Kidney (tissue), 14 donors: ENCODE data around the gene DENND5A. TPM values are rescaled to one million over a fixed set of nuclear protein-coding genes. Genes with fewer than 3 reads are reported as not detected.
"Not testable (repeated sequence)": the region's sequence is repeated elsewhere in the genome, so short reads cannot be mapped to it uniquely, and the experiment has no call there.

Experiments used
- DNase-seq, 5 donors: peaks; one replicate each; pipeline ENCODE4 v3.0.0-alpha.2; 2013 to 2020
- FAIRE-seq: peaks from 2 replicates; lab custom pipeline; 2012; peaks lifted over from hg19 to GRCh38; lab: Jason Lieb, UNC
- H3K27ac ChIP-seq, 2 donors: one replicate each; pipeline ENCODE4 v1.7.0; 2013; ENCODE audit warnings: low read depth in 2 of 2, low read length in 2 of 2, inconsistent platforms in 1 of 2
- H3K27me3 ChIP-seq: one replicate; pipeline ENCODE4 v1.7.1; 2013; ENCODE audit warnings: low read length, inconsistent platforms; ENCODE audit not compliant: control insufficient read depth, insufficient read depth
- H3K36me3 ChIP-seq, 3 donors: one replicate each; pipeline versions ENCODE4 v1.7.0 to v1.7.1; 2013; ENCODE audit warnings: low read length in 3 of 3, control low read depth in 1 of 3, inconsistent platforms in 1 of 3; ENCODE audit not compliant: insufficient read depth in 3 of 3, control insufficient read depth in 2 of 3
- H3K4me1 ChIP-seq, 3 donors: one replicate each; pipeline versions ENCODE4 v1.7.0 to v1.7.1; 2013; ENCODE audit warnings: low read length in 3 of 3, inconsistent platforms in 1 of 3, low read depth in 1 of 3; ENCODE audit not compliant: control insufficient read depth in 2 of 3, insufficient read depth in 2 of 3
- H3K4me3 ChIP-seq, 3 donors: one replicate each; pipeline versions ENCODE4 v1.7.0 to v1.8.1; 2013; ENCODE audit warnings: low read length in 3 of 3, control low read depth in 1 of 3, inconsistent platforms in 1 of 3
- H3K9ac ChIP-seq, 3 donors: one replicate each; pipeline versions ENCODE4 v1.7.0 to v1.7.1; 2013; ENCODE audit warnings: low read length in 3 of 3, control low read depth in 1 of 3, inconsistent platforms in 1 of 3
- H3K9me3 ChIP-seq, 3 donors: one replicate each; pipeline versions ENCODE4 v1.7.0 to v1.7.1; 2013; ENCODE audit warnings: low read length in 3 of 3, control low read depth in 1 of 3, inconsistent platforms in 1 of 3; ENCODE audit not compliant: control insufficient read depth in 2 of 3, insufficient read depth in 1 of 3
- CTCF ChIP-seq: IDR thresholded peaks from 3 replicates; pipeline ENCODE4 v1.5.1; 2012; ENCODE audit warnings: mild to moderate bottlenecking, moderate library complexity, borderline replicate concordance; ENCODE audit not compliant: insufficient read depth; ENCODE audit errors: extremely low read depth
- intact Hi-C: fragments of 100-400 bp; cut with DNase I; formaldehyde crosslinking; loops from one replicate; pipeline ENCODE4 v1.11.1; 2022
- polyA plus RNA-seq: library from polyadenylated mRNA; stranded (reverse); fragments of 350-450 nt; fragmentation: Illumina TruSeq; extraction: RNeasy Lipid Tissue Mini Kit (QIAGEN cat#74804); gene quantifications from one replicate; pipeline ENCODE4 v1.2.3, GENCODE V29; 2014; ENCODE audit warnings: low read depth, low replicate concordance; ENCODE audit not compliant: insufficient read depth
- total RNA-seq: library from RNA; stranded (reverse); fragmentation: NEBNext Ultra II Directional; extraction: Animal tissue kit (Norgen Biotek cat#: 25700); gene quantifications from one replicate; pipeline ENCODE4 v1.2.1, GENCODE V29; 2021
- donor health status: control.
- donor health status: control.
- donor health status: control.
- donor health status: control.
- donor health status: control.
- donor health status: DM: yes; HTN: yes; CAD: no.
- donor health status: Normal renal cell carcinoma (clear cell type).

The DENND5A gene
- total and polyA plus RNA-seq, 2 donors from 2014 or later, result 32.4 to 53.9 TPM

GRCh38 chr11:9200471-9200870 lies 64.7 kb downstream of the DENND5A start:
- Histone ChIP-seq H3K9ac (no peak overlapping the region), H3K27me3 (no peaks in the 10 kb centered on the region), H3K9me3 (no peaks in the 10 kb centered on the region), H3K27ac (no peak overlapping the region), H3K4me1 (no peaks in the 10 kb centered on the region), H3K4me3 (no peak overlapping the region), H3K36me3 (peaks cover 4 to 8% (median 7%) of the 10 kb centered on the region in 3 donors)
- intact Hi-C loops, result no loop called here
- no peak for TF ChIP-seq CTCF
- no peak for FAIRE-seq
- DNase-seq, result no peak

DNA sequence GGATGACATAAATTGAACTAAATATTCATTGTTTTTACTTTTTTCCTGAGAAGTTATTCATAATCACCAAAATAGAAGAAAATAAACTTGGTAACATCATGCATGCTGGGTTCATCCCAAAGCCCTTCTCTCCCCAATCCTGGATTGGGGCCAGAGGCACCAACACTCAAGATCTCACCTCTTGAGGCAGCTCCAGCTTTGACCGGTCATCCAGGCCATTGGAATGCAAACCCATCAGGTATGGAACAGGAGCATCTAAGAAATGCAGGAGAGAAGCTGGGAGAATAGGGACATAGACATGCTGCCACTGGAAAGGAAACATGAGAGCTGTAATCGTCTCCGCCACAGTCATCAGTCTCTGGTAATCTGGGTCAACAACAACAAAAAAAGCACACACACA lies 71.8 kb downstream of the DENND5A start:
- H3K4me3 ChIP-seq, result no peak overlapping the region
- no peaks in the 10 kb centered on the region for H3K4me1 ChIP-seq
- H3K27ac ChIP-seq, result no peak overlapping the region
- H3K36me3 ChIP-seq, result no peaks in the 10 kb centered on the region
- H3K9ac ChIP-seq, result no peak overlapping the region
- DNase-seq (no peak), FAIRE-seq (no peak)
- TF ChIP-seq CTCF, result no peak
- H3K9me3 ChIP-seq, result no peaks in the 10 kb centered on the region
- H3K27me3 ChIP-seq, result no peaks in the 10 kb centered on the region
- intact Hi-C loops, result no loop called here

GRCh38 chr11:9192561-9192960 lies 72.6 kb downstream of the DENND5A start:
- DNase-seq (no peak), FAIRE-seq (no peak)
- no peak overlapping the region for H3K27ac ChIP-seq
- no peak for TF ChIP-seq CTCF
- intact Hi-C loops, result no loop called here
- H3K36me3 ChIP-seq, result no peaks in the 10 kb centered on the region
- no peaks in the 10 kb centered on the region for H3K9me3 ChIP-seq
- H3K4me3 ChIP-seq, result no peak overlapping the region
- no peak overlapping the region for H3K9ac ChIP-seq
- H3K4me1 ChIP-seq, result no peaks in the 10 kb centered on the region
- no peaks in the 10 kb centered on the region for H3K27me3 ChIP-seq

GRCh38 chr11:9190326-9191016 lies 74.7 kb downstream of the DENND5A start:
- H3K27me3 ChIP-seq, H3K9ac ChIP-seq, DNase-seq, H3K4me1 ChIP-seq, H3K27ac ChIP-seq, H3K36me3 ChIP-seq, H3K4me3 ChIP-seq, FAIRE-seq, H3K9me3 ChIP-seq, intact Hi-C loops: not testable (repeated sequence)

- H3K9me3 ChIP-seq, H3K4me1 ChIP-seq, intact Hi-C loops, FAIRE-seq, H3K27me3 ChIP-seq, DNase-seq, H3K36me3 ChIP-seq, H3K27ac ChIP-seq, H3K4me3 ChIP-seq, H3K9ac ChIP-seq: not testable (repeated sequence)
Measured at GRCh38 chr11:9188860-9189259, 76.3 kb downstream of the DENND5A start.
